DND-41 (cell line): ENCODE results near the gene HSPG2.
"Not testable (repeated sequence)": the region's sequence is repeated elsewhere in the genome, so short reads cannot be mapped to it uniquely, and the experiment has no call there.

Experiments
- ATAC-seq: fragments of 200-7000 bp; cut with Tn5 transposase; 3 replicates; pipeline ENCODE4 v1.9.1; 2021; ENCODE audit warnings: low read depth; ENCODE audit not compliant: insufficient read depth
- DNase-seq: peaks from one replicate; pipeline ENCODE4 v3.0.0-alpha.2; 2020
- H2AFZ ChIP-seq: 2 replicates; pipeline ENCODE4 v1.6.0; 2012; ENCODE audit warnings: low read depth, low read length
- H3K27ac ChIP-seq: 2 replicates; pipeline ENCODE4 v1.5.1; 2012; ENCODE audit warnings: low read length, inconsistent platforms
- H3K27me3 ChIP-seq: fragments of 200-600 bp; sonication (generic); 2 replicates; pipeline ENCODE4 v1.6.0; 2012; ENCODE audit warnings: low read length, mild to moderate bottlenecking, inconsistent platforms; ENCODE audit not compliant: insufficient read depth, poor library complexity
- H3K36me3 ChIP-seq: 2 replicates; pipeline ENCODE4 v1.5.1; 2012; ENCODE audit warnings: low read length, inconsistent platforms; ENCODE audit not compliant: insufficient read depth
- H3K4me1 ChIP-seq: 2 replicates; pipeline ENCODE4 v1.5.1; 2012; ENCODE audit warnings: mild to moderate bottlenecking, low read length; ENCODE audit not compliant: insufficient read depth
- H3K4me2 ChIP-seq: 2 replicates; pipeline ENCODE4 v1.6.0; 2012; ENCODE audit warnings: mild to moderate bottlenecking, moderate library complexity, low read length, inconsistent platforms; ENCODE audit not compliant: insufficient read depth
- H3K4me3 ChIP-seq, 2 experiments: fragments of 200-600 bp in 1 of 2; shearing (Covaris generic) in 1 of 2; 2 replicates each; pipeline ENCODE4 v1.5.1; 2012 to 2016; ENCODE audit warnings: inconsistent platforms in 2 of 2, low read length in 2 of 2, mild to moderate bottlenecking in 2 of 2, low read depth in 1 of 2, moderate library complexity in 1 of 2
- H3K79me2 ChIP-seq: 2 replicates; pipeline ENCODE4 v1.6.0; 2012; ENCODE audit warnings: low read length, inconsistent platforms; ENCODE audit not compliant: insufficient read depth
- H3K9ac ChIP-seq: 2 replicates; pipeline ENCODE4 v1.6.0; 2012; ENCODE audit warnings: low read depth, mild to moderate bottlenecking, inconsistent platforms, low read length, moderate library complexity
- H3K9me3 ChIP-seq: 2 replicates; pipeline ENCODE4 v1.5.1; 2012; ENCODE audit warnings: low read length, moderate library complexity, mild to moderate bottlenecking, inconsistent platforms; ENCODE audit not compliant: insufficient read depth, severe bottlenecking
- H4K20me1 ChIP-seq: 2 replicates; pipeline ENCODE4 v1.6.0; 2012; ENCODE audit warnings: low read length; ENCODE audit not compliant: insufficient read depth
- EZH2 ChIP-seq: IDR thresholded peaks from 3 replicates; pipeline ENCODE4 v1.6.1; 2012; ENCODE audit warnings: borderline replicate concordance, low read depth, mild to moderate bottlenecking, moderate library complexity, low read length, inconsistent platforms; ENCODE audit not compliant: severe bottlenecking
- TF ChIP-seq, protein P1 (sequence below): IDR thresholded peaks from 2 replicates; pipeline ENCODE4 v1.5.1; 2012; ENCODE audit warnings: borderline replicate concordance, low read length, moderate library complexity, mild to moderate bottlenecking; ENCODE audit not compliant: poor library complexity, severe bottlenecking; ENCODE audit errors: extremely low read depth

HSPG2 gene

GRCh38 chr1:21922090-21923013 lies 14.8 kb downstream of the HSPG2 start:
- no peak overlapping the region for H3K4me2 ChIP-seq
- no peak overlapping the region for H3K4me3 ChIP-seq
- H3K9ac ChIP-seq: no peak overlapping the region
- H3K27me3 ChIP-seq: peaks cover 7% of the 10 kb centered on the region
- no peaks in the 10 kb centered on the region for H4K20me1 ChIP-seq
- no peak overlapping the region for H2AFZ ChIP-seq
- ATAC-seq (no peak), DNase-seq (no peak)
- no peaks in the 10 kb centered on the region for H3K4me1 ChIP-seq
- TF ChIP-seq EZH2: no peak
- TF ChIP-seq, protein P1, sequence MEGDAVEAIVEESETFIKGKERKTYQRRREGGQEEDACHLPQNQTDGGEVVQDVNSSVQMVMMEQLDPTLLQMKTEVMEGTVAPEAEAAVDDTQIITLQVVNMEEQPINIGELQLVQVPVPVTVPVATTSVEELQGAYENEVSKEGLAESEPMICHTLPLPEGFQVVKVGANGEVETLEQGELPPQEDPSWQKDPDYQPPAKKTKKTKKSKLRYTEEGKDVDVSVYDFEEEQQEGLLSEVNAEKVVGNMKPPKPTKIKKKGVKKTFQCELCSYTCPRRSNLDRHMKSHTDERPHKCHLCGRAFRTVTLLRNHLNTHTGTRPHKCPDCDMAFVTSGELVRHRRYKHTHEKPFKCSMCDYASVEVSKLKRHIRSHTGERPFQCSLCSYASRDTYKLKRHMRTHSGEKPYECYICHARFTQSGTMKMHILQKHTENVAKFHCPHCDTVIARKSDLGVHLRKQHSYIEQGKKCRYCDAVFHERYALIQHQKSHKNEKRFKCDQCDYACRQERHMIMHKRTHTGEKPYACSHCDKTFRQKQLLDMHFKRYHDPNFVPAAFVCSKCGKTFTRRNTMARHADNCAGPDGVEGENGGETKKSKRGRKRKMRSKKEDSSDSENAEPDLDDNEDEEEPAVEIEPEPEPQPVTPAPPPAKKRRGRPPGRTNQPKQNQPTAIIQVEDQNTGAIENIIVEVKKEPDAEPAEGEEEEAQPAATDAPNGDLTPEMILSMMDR: no peak
- no peaks in the 10 kb centered on the region for H3K36me3 ChIP-seq
- no peaks in the 10 kb centered on the region for H3K9me3 ChIP-seq
- H3K27ac ChIP-seq: no peak overlapping the region
- no peaks in the 10 kb centered on the region for H3K79me2 ChIP-seq

GRCh38 chr1:21921100-21921875 lies 15.8 kb downstream of the HSPG2 start:
- Histone ChIP-seq H3K36me3 (no peaks in the 10 kb centered on the region), H3K9me3 (no peaks in the 10 kb centered on the region), H3K4me3 (no peak overlapping the region), H4K20me1 (no peaks in the 10 kb centered on the region), H3K79me2 (no peaks in the 10 kb centered on the region), H3K27me3 (peaks cover 7% of the 10 kb centered on the region), H3K27ac (no peak overlapping the region), H3K4me1 (no peaks in the 10 kb centered on the region), H3K4me2 (no peak overlapping the region), H2AFZ (no peak overlapping the region), H3K9ac (no peak overlapping the region)
- no peak for TF ChIP-seq EZH2
- TF ChIP-seq, protein P1: no peak
- ATAC-seq (no peak), DNase-seq (no peak)

DNA sequence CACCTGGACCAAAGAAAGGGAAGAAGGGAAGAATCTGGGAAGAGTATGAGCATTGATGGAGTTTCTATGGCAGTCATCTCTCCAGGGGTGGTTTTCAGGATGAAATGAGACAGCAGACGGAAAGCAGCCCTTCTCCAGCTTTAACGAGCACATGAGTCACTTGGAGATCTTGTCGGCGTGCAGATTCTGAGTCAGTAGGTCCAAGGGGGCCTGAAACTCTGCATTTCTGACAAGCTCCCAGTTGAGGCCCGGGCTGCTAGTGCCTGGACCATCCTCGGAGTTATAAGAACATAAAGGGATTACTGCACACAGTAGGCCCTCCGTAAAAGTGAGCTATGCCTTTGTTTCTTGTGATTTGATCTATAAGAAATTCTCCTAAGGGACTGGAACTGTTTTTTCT lies 17.6 kb downstream of the HSPG2 start:
- Histone ChIP-seq H2AFZ (no peak overlapping the region), H3K36me3 (no peaks in the 10 kb centered on the region), H3K79me2 (no peaks in the 10 kb centered on the region), H3K27ac (no peak overlapping the region), H3K4me3 (no peak overlapping the region), H3K4me2 (no peak overlapping the region), H3K9me3 (no peaks in the 10 kb centered on the region), H3K27me3 (peaks cover 7% of the 10 kb centered on the region), H3K4me1 (no peaks in the 10 kb centered on the region), H3K9ac (no peak overlapping the region), H4K20me1 (0 out of 2 replicates have a peak, but pooled peaks cover 2% of the 10 kb centered on the region)
- DNase-seq (no peak), ATAC-seq (no peak)
- TF ChIP-seq EZH2: no peak
- TF ChIP-seq, protein P1: no peak

- not testable (repeated sequence) for H3K4me1 ChIP-seq, H3K9ac ChIP-seq, H2AFZ ChIP-seq, H3K79me2 ChIP-seq, H3K4me2 ChIP-seq, H3K9me3 ChIP-seq, H4K20me1 ChIP-seq, DNase-seq, H3K27ac ChIP-seq, ATAC-seq, H3K36me3 ChIP-seq, H3K27me3 ChIP-seq, H3K4me3 ChIP-seq
Measured at GRCh38 chr1:21917239-21917631, 19.9 kb downstream of the HSPG2 start.
